Panc1 (cell line): ENCODE measurements around the gene GAB4. TPM values are rescaled to one million over a fixed set of nuclear protein-coding genes. Genes with fewer than 3 reads are reported as not detected.

Experiments used
- ATAC-seq: fragments of 200-7000 bp; cut with Tn5 transposase; 2 replicates; pipeline ENCODE4 v1.9.1; 2020; ENCODE audit warnings: mild to moderate bottlenecking, moderate library complexity
- BruUV-seq: library from RNA; stranded (reverse); fragments of 400-500 nt; replicated peaks from 2 replicates; lab custom pipeline; 2021; lab: Mats Ljungman, UMichigan
- CTCF ChIA-PET: fragments of 300-600 bp; sonication (Branson Sonifier 250); formaldehyde crosslinking; loops from one replicate; lab custom pipeline; 2022; ENCODE audit warnings: antibody characterized with exemption; lab: Charles Lee
- POLR2A ChIA-PET: fragments of 300-600 bp; sonication (Branson Sonifier 250); formaldehyde crosslinking; loops from one replicate; lab custom pipeline; 2022; ENCODE audit warnings: antibody characterized with exemption; lab: Charles Lee
- DNase-seq: peaks from one replicate; pipeline ENCODE4 v3.0.0-alpha.2; 2010; ENCODE audit warnings: low read depth, low spot score
- H3K27ac ChIP-seq: 2 replicates; pipeline ENCODE4 v1.5.1; 2011; ENCODE audit warnings: mild to moderate bottlenecking, low read length, inconsistent platforms
- H3K27me3 ChIP-seq: fragments of 200-500 bp; sonication (Bioruptor generic); 2 replicates; pipeline ENCODE4 v1.6.0; 2014; ENCODE audit warnings: low read length, inconsistent platforms; ENCODE audit not compliant: control insufficient read depth, insufficient read depth
- H3K36me3 ChIP-seq: fragments of 200-500 bp; sonication (Bioruptor generic); 2 replicates; pipeline ENCODE4 v1.5.1; 2014; ENCODE audit warnings: inconsistent platforms, mild to moderate bottlenecking, low read length, moderate library complexity; ENCODE audit not compliant: control insufficient read depth, insufficient read depth
- H3K4me1 ChIP-seq: 2 replicates; pipeline ENCODE4 v1.5.1; 2011; ENCODE audit warnings: inconsistent platforms, mild to moderate bottlenecking, low read length, moderate library complexity; ENCODE audit not compliant: control insufficient read depth, insufficient read depth
- H3K4me3 ChIP-seq, 2 experiments: 2 replicates each; pipeline ENCODE4 v1.5.1; 2011 to 2012; ENCODE audit warnings: low read depth in 2 of 2, low read length in 2 of 2, mild to moderate bottlenecking in 2 of 2, inconsistent platforms in 1 of 2, moderate library complexity in 1 of 2
- H3K9me3 ChIP-seq: fragments of 200-500 bp; sonication (Bioruptor generic); 2 replicates; pipeline ENCODE4 v1.5.1; 2014; ENCODE audit warnings: low read depth, mild to moderate bottlenecking, inconsistent platforms, low read length, moderate library complexity; ENCODE audit not compliant: control insufficient read depth, insufficient read depth
- CTCF ChIP-seq: fragments of 450-650 bp; IDR thresholded peaks from 2 replicates; pipeline ENCODE4 v1.5.1; 2017; ENCODE audit warnings: mild to moderate bottlenecking
- POLR2AphosphoS5 ChIP-seq: IDR thresholded peaks from 2 replicates; pipeline ENCODE4 v1.6.1; 2012; ENCODE audit warnings: mild to moderate bottlenecking, low read depth, low read length, moderate library complexity
- REST ChIP-seq, 2 experiments: IDR thresholded peaks; 2 replicates each; pipeline ENCODE4 v1.6.1; 2011 to 2012; ENCODE audit warnings: low read depth in 2 of 2, control low read depth in 1 of 2, low read length in 1 of 2, mild to moderate bottlenecking in 1 of 2, moderate library complexity in 1 of 2; ENCODE audit not compliant: insufficient read depth in 1 of 2
- SIN3A ChIP-seq: IDR thresholded peaks from 2 replicates; pipeline ENCODE4 v1.6.1; 2012; ENCODE audit warnings: low read depth, mild to moderate bottlenecking, low read length, moderate library complexity, borderline replicate concordance; ENCODE audit not compliant: insufficient read depth
- TCF7L2 ChIP-seq: IDR thresholded peaks from 2 replicates; pipeline ENCODE4 v1.6.1; 2011; ENCODE audit warnings: mild to moderate bottlenecking, low read depth, low read length, inconsistent platforms
- in situ Hi-C: cut with HindIII; loops from 2 replicates; pipeline ENCODE4 v1.10.0; 2016; ENCODE audit warnings: low sequenced_read_pairs, low pct_unique_long_range_greater_than_20kb
- intact Hi-C: fragments of 100-400 bp; cut with micrococcal nuclease; formaldehyde crosslinking; loops from one replicate; pipeline ENCODE4 v1.10.0; 2022; ENCODE audit not compliant: unreplicated experiment
- total RNA-seq: library from RNA; stranded (reverse); gene quantifications from one replicate; pipeline ENCODE4 v1.2.1, GENCODE V29; 2021; ENCODE audit not compliant: unreplicated experiment

The GAB4 gene
- total RNA-seq, 1 experiment from 2014 or later = not detected

GRCh38 chr22:16953206-16954059, 54.6 kb downstream of the GAB4 start:
- intact Hi-C loops = no loop called here
- ChIA-PET POLR2A (no interaction called here), CTCF (no interaction called here)
- in situ Hi-C loops = no loop called here
- Histone ChIP-seq H3K36me3 (no peaks in the 10 kb centered on the region), H3K4me1 (no peaks in the 10 kb centered on the region), H3K9me3 (no peaks in the 10 kb centered on the region), H3K27me3 (no peaks in the 10 kb centered on the region), H3K27ac (no peak overlapping the region), H3K4me3 (no peak overlapping the region)
- TF ChIP-seq POLR2AphosphoS5 = no peak
- DNase-seq (no peak), ATAC-seq (no peak)
- BruUV-seq = no TSS peak

GRCh38 chr22:16949561-16949960, 58.5 kb downstream of the GAB4 start:
- no peak for ATAC-seq

More at GRCh38 chr22:16949561-16949960, 58.5 kb downstream of the GAB4 start:
- Histone ChIP-seq H3K36me3 (no peaks in the 10 kb centered on the region; the same call in 1 of the 2 replicates), H3K4me3 (no peak overlapping the region), H3K4me1 (no peaks in the 10 kb centered on the region), H3K27me3 (no peaks in the 10 kb centered on the region), H3K9me3 (no peaks in the 10 kb centered on the region), H3K27ac (no peak overlapping the region)
- ChIA-PET POLR2A (no interaction called here), CTCF (no interaction called here)
- intact Hi-C loops = no loop called here
- DNase-seq = no peak
- TF ChIP-seq REST (IDR thresholded peaks at IDR 0.05; ENCODE audit: insufficient read depth in 1 of 2, low read depth in 2 of 2, low read length in 1 of 2) (no peak), SIN3A (no peak), POLR2AphosphoS5 (no peak), TCF7L2 (no peak), CTCF (no peak)
- BruUV-seq = no TSS peak
- in situ Hi-C loops = no loop called here
